Measurements from ENCODE around the gene TMEM87B.
"Not testable (repeated sequence)": the region's sequence is repeated elsewhere in the genome, so short reads cannot be mapped to it uniquely, and the experiment has no call there.

Gene TMEM87B

DNA sequence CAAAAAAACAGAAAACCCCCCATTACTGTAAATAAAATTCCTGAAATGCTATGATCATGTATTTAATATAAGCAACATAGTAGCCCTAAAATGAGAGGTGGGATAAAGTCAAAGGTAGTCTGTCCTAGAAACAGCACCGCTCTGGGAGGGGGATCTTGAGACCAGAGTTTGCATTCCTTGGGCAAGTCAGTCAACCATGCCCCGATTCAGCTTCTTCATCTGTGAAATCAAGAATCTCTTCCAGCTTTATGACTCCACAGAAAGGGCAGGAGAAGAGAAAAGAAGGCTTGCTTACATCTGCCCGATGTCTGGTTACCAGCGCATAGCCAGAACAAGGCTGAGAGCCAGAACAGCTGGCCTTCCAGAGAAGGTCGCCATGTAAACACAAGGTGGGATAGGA lies 81.0 kb downstream of the TMEM87B start:
- FAIRE-seq: no peak

DNA sequence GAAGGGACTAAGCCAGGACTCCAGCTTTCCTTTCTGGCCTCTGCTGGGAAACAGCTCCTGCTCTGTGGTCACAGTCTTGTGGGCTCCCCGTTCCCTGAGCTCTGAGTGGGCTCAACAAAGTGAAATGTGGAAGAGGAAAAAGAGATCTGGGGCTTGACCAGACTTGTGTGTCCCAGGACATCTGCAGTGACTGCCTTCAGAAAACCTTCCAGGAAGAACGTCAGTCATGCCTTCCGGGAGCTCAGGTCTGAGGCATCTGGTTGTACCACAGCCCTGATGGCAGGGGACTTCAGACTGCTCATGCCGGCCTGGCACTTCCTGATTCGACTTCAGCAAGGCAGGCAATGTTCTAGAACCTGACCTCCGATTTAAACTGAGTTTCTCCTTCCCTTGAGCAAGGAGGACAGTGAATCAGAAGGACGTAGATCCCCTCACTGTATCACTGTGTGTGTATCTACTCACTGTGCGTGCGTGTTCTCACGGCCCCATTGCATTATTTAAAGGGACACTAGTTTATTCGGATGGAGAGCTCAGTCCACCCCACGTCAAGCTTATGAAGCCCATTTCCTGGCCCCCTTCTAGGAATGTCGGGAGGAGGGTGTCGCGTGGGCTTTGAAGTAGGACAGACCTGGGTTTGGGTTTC lies 82.6 kb downstream of the TMEM87B start:
- no peak for FAIRE-seq

DNA sequence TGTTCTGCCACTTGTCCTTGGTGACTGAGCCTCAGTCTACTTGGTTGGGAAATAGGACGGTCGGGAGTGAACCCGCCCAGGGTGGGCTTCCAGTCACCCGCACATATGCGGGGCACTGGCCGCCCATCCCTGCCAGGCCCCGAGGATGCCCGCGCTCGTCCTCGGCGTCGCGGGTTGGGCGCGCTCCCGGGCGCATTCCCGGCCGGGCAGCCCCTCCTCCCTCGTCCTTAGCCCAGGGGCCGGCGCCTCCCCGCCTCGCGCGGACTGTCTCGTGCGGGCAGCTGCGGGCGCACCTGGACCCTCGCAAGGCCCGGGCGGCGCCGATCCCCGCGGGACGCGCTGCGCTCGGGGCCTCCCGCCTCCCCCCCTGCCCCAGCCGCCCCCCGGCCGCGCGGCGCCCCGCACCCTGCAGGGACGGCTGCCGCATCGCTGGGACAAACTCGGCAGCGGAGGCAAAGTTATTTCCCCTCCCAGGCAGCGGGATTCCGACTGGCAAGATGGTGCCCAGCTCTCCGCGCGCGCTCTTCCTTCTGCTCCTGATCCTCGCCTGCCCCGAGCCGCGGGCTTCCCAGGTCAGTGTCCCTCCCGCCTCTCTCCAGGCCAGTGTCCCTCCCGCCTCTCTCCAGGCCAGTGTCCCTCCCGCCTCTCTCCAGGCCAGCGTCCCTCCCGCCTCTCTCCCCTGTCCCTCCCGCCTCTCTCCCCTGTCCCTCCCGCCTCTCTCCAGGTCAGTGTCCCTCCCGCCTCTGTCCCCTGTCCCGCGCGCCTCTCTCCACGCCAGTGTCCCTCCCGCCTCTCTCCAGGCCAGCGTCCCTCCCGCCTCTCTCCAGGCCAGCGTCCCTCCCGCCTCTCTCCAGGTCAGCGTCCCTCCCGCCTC lies 83.3 kb downstream of the TMEM87B start, which contains the start of gene FBLN7:
TSS of gene FBLN7 (plus strand) at position 227 of the 874 bp plus-strand sequence. CDS start at position 498, 271 bp downstream.
- no peak for FAIRE-seq

DNA sequence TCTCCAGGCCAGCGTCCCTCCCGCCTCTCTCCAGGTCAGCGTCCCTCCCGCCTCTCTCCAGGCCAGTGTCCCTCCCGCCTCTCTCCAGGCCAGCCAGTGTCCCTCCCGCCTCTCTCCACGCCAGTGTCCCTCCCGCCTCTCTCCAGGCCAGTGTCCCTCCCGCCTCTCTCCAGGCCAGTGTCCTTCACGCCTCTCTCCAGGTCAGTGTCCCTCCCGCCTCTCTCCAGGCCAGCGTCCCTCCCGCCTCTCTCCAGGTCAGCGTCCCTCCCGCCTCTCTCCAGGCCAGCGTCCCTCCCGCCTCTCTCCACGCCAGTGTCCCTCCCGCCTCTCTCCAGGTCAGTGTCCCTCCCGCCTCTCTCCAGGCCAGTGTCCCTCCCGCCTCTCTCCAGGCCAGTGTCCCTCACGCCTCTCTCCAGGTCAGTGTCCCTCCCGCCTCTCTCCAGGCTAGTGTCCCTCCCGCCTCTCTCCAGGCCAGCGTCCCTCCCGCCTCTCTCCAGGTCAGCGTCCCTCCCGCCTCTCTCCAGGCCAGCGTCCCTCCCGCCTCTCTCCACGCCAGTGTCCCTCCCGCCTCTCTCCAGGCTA lies 84.1 kb downstream of the TMEM87B start:
- FAIRE-seq: not testable (repeated sequence)

DNA sequence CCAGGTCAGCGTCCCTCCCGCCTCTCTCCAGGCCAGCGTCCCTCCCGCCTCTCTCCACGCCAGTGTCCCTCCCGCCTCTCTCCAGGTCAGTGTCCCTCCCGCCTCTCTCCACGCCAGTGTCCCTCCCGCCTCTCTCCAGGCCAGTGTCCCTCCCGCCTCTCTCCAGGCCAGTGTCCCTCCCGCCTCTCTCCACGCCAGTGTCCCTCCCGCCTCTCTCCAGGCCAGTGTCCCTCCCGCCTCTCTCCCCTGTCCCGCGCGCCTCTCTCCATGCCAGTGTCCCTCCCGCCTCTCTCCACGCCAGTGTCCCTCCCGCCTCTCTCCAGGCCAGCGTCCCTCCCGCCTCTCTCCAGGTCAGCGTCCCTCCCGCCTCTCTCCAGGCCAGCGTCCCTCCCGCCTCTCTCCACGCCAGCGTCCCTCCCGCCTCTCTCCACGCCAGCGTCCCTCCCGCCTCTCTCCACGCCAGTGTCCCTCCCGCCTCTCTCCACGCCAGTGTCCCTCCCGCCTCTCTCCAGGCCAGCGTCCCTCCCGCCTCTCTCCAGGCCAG lies 84.7 kb downstream of the TMEM87B start:
- FAIRE-seq: not testable (repeated sequence)

DNA sequence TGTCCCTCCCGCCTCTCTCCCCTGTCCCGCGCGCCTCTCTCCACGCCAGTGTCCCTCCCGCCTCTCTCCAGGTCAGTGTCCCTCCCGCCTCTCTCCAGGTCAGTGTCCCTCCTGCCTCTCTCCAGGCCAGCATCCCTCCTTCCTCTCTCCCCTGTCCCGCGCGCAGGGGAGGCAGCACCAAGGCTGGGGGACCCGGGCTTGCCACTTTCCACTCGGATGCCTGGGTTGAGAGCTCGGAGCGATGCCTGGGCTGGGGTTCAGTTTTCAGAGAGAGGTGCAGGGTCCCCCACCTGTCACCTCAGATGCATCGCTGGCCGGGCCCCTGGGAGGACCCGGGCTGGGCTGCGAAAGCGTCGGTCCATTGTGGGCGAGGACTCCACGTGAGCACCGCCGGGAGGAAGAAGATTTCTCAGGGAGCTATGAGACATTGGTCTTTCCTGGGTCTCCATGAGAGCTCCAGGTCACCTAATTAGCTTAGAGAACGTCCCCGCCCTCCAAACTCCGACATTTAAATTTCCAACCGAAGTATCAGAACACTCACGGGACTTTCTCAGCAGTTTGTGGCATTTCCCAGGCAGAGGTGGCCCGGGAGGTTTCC lies 85.2 kb downstream of the TMEM87B start:
- FAIRE-seq: no peak

DNA sequence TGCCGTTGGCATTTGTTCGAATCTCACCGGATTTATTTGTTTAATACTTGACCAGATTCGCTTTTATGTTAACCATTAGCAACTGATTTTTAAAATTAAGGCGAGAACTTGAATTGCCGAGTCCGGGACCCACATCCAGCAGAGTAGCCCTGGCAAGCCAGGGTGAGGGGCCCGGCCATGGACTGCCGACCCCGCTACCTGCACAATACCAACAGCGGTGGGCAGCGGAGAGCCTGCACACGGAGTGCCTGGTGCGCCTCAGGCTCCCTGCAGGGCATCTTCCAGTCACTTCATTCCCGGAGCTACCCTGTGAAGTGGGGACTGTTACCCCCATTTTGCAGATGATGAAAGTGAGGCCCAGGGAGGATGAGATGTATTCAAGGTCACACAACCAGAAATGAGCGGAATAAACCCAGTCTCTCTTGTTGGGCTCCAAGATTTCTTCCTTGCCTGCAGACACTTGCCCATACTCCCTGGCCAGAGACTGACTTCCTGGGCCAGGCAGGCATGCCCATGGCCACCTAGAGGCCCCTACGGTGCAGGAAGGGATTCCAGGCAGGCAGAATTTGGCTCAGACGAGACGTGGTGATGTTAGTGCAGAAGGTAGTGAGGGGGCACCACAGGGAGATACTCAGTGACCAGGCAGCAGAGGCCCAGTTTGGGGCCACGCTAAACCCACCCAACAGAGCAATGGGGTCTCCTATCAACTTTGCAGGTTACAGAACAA lies 86.0 kb downstream of the TMEM87B start:
- no peak for FAIRE-seq

DNA sequence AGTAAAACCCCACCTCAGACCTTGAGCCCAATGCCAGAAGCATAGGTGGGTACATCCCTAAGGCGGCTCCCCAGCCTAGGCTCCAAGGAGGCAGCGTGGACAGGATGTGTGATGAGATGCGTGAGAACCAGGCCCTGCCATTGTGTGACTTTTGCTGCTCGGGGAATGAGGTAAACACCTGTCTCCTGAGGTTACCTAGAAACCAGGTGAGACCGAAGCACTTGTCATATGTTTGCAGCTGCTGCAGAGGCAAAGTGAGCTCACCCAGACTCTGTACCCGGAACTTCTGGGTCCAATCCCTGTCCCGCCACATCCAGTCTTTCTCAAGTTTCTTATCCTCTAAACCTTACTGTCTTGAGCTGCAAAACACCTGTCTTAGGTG lies 86.5 kb downstream of the TMEM87B start:
- peak; percentile 97 for FAIRE-seq

DNA sequence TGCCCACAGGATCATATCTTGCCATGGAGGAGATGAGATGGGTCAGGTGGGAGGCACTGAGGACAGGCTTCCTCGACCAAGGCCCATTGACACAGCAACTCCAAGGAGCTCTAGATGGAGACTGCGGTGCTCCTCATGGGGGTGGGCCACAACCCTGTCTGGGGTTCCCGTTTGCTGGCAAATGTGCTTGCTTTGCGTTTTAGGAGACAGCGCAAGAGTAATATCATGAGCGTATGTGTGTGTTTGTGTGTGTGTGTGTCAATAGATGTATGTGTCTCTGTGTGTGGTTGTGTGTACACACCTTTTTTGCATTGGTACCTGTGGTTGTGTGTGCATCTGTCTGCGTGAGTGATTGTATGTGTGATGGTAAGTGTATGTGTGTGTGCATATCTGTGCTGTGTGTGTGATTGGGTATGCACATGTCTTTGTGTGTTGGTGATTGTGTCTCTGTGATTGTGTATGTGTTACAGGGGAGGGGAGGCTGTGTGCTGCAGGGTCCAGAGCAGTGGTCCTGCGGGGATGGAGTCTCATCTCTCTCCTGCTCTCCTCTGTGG lies 87.5 kb downstream of the TMEM87B start:
- no peak for FAIRE-seq

DNA sequence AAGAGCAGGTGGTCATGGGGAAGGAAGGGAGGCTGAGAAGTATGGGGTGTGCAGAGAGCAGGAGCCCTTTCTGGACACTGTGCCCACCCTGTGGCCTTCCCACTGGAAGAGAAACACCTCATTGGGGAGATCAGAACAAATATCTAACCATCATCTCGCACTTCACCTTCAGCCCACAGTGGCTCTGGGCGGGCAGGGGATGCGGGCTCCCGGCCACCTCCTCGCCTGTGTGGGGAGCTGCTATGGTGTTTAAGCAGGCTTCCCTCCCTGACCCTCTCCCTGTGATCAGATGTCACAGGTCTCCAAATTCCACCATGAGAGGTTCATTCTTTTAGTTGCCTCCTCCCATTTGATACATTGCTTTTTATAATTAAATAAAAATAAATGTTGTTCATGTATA lies 88.1 kb downstream of the TMEM87B start:
- no peak for FAIRE-seq

DNA sequence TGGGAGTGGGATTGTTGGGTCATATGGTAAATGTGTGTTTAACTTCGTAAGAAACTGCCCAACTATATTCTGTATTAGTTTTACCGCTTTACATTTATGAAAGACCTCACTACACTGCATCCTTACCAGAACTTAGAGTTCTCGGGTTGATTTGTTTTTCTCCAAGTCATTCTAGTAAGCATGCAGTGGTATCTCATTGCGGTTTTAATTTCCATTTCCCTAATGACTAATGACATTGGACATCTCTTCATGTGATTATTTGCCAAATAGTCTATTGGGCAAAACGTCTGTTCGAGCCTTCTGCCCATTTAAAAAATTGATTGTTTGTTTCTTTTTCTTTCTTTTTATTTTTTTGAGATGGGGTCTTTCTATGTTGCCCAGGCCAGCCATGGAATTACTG lies 89.9 kb downstream of the TMEM87B start:
- no peak for FAIRE-seq

DNA sequence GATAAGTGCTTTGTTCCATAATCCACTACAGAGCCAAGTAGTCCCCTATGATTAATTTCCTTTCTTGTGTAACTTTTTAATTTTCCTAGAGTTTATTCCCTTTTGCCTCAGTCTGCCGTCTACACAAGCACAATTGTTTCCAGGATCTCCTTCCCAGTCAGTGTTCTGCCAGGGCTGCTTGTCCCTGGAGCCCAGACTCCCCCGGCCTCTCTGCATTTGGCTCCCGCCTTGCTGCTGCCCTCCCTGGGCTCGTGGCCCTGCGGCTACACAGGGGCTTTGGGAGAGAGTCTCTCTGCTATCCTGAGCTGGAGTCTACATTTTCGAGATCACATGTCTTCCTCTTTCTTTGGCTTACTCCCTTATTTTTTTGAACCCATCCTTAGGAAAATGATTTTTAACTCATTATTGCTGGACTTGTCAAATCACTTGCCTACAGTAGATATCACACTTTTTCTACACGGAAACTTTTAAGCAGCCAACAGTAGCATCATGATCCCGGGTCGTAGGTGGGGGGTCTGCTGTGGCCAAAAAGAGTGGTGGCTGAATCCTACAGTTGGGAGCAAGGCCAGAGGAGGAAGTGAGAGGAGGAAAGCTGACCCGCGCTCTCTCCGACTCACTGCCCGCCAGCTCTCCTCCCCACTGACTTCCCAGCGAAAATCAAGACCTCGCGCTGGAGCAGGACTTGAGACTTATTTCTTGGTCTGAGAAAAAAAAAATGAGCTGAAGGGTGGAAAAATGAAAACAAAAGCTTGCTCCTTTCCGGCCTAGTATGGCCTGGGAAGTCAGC lies 92.5 kb downstream of the TMEM87B start:
- FAIRE-seq: no peak

DNA sequence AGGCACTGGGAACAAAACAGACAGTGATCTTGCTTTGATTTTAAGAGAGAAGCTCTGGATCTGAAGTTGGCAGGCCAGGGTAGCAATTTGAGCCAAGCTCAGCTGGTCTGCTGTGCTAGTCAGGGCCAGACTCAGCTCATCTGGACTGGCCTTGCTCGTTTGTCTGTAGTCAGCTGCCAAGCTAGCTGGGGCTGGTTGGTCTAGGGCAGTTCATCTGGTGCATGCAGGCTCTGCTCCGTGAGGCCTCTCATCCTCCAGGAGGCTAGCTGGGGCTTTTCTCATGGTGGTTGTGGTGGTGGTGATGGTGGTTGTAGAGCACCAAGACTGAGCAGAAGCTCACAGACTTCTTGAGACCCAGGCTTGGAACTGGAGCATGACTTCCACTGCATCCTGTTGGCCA lies 93.4 kb downstream of the TMEM87B start:
- FAIRE-seq: no peak

DNA sequence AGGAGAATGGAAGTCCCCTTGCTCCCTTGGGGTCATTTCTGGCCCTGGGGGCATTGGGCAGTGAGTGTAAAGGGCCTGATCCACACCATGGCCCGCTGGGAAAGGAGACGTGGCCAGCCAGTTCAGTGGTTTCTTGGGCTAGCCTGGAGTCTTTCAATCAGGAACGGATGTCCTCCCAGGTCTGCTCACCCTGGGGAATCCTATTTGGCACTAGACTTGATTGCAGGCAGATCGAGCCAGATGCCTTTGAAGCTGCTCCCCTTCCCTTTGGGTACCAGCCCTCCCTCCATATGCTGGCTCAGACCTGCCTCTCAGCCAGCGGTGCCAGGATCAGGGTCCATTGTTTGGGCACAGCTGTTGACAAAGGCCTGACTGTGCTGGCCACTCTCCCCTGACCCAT lies 94.1 kb downstream of the TMEM87B start:
- FAIRE-seq: no peak

DNA sequence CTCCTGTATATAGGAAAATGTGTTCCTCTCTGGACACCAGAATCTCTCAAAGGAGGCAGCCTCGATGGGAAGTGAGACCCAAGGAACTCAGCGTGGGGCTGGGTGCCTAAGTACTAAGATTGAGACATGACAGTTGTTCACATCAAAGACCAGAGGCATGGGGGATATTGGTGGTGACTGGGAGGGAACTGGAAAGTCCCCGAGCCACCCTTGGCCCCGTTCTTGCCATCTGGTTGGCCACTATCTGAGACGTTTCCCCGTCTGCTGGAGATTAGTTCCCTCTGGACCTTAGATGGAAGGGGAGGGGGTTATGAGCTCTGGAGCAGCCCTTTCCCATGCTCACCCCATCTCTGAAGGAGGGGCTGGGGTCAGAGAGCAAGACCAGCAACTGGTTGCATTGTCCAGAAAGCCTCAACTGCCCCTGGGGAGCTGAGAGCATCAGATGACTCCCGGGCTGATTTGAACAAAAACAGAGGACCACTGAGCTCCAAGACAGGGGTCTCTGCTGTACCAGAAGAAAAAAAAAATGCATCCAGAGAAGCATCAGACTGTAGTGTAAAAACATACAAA lies 94.9 kb downstream of the TMEM87B start:
- no peak for FAIRE-seq

DNA sequence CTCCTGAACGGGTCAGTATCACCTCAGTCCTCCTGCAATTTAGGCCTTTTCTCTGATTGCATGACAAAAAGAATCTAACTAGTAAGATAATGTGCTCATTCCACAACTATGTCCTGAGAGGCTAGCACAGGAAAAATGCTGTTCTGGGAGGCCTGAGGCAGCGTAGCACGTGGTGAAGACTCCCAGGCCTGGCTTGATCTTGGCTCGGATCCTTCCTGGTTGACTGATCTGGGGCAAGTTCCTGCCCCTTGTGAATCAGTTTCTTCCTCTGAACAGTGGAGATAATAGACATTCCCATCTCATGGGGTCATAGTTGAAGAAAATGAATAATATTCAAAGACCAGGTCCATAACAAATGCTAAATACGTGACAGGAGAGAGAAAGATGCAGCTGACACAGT lies 95.4 kb downstream of the TMEM87B start:
- FAIRE-seq: no peak

DNA sequence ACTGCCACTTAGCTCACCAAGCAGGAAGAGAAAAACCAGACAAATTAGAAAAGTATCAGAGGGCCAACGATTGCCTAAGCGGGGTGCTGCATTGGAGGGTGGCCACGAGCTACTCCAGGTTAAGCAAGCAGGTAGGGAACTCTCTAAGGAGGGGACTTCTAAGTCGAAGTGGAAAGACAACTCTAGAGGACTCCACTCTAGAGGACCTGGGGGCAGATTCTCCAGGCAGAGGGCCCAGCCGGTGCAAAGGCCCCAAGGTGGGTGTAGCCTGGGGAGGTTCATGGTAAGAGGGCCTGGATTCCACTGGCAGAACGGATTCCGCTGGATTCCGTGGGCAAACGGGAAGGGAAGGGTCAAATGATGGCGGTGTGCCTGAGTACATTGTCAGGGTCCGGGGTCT lies 95.8 kb downstream of the TMEM87B start:
- FAIRE-seq: no peak

DNA sequence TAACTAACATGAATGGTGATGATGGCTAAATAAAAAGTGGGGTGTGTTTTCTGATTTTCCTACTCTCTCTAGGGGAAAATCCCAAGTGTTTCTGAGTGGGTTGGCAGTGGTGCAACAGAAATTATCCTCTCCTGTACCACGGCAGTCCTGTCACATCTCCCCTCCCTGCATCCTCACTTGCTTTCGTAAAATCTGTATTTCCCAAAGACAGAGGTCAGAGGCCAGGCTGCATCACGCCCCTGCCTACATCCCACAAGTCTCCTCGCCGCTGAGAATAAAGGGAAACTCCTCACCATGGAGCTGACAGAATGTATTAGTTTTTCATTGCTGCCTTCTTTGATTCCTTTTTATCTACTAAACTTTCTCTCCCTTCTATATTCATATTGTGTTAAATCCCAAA lies 96.2 kb downstream of the TMEM87B start:
- no peak for FAIRE-seq

DNA sequence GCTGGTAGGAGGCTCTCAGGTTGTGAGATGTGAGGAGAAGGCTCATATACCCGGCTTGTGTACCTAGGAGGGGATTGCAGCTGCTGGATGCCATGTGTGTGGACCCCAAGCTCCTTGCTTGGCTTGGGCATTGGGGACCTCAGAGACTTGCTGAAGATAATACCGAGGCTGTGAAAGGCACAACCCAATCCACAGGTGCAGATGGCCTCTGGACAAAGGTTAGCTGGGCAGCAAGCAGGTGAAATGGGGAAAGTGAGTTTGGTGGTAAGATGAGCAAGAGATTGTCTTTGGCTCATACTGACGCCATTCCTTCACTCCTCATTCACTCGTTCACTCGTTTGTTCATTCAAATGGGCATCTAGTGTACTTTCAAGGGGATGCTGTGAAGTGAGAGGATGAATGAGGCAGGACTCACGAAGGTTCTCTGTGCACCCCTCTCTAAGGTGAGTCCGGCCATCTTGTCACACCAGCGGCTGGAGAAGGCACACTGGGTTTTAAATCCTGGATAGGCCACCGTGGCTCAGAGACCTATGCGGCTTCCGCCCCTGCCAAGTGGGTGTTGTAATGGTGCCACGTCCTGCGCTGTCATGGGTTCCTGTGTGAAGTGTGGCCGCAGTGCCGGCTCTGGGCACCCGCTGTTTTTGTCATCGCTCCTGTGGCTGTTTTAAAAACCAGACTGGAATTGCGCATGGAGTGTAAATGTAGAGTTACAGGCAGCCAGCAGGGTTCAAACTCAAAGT lies 96.8 kb downstream of the TMEM87B start:
- FAIRE-seq: no peak

DNA sequence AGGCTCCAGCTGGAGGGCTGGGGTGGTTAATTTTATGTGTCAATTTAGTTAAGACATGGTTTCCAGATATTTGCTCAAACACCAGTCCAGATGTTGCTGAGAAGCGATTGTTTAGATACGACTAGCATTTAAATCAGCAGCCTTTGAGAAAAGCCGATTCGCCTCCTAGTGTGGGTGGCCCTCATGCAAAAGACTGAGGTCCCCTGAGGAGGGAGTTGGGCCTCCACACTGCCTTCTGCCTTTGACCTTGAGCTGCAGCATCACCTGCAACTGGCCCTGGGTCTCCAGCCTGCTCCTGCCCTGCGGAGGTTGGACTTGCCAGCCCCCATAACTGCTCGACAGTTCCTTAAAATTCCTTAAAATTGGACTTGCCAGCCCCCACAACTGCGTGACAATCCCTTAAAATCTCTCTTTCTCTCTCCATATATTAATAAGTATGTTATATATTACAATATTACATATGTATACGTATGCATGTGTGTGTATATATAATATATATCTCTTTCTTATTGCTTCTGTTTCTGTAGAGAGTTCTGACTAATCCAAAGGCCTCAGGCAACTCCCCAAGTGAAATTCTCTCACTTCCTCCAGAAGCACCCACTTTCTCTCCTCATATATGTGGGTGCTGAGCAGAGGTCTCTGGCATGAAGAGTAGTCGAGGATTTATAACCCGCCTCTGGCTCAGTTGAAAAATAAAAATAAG lies 97.6 kb downstream of the TMEM87B start:
- FAIRE-seq: no peak

All from islet of Langerhans (tissue), 1 donor.